NCI-H774 (cell line): Measurements from ENCODE around the gene PFKFB4.
"Not testable (repeated sequence)": the region's sequence is repeated elsewhere in the genome, so short reads cannot be mapped to it uniquely, and the experiment has no call there.

Experiments used
- DNase-seq: peaks from one replicate; lab custom pipeline; 2025; lab: John Stamatoyannopoulos, UW

The PFKFB4 gene

GRCh38 chr3:48530701-48531100 lies 25.9 kb downstream of the PFKFB4 start:
- DNase-seq = not testable (repeated sequence)

GRCh38 chr3:48528754-48529153 lies 27.8 kb downstream of the PFKFB4 start:
- DNase-seq = no peak

- DNase-seq = no peak
Observed at GRCh38 chr3:48528048-48528447, 28.6 kb downstream of the PFKFB4 start.

GRCh38 chr3:48524970-48525369 lies 31.6 kb downstream of the PFKFB4 start:
- DNase-seq = no peak

GRCh38 chr3:48521635-48522034 lies 35.0 kb downstream of the PFKFB4 start:
- no peak for DNase-seq

GRCh38 chr3:48519277-48519643 lies 37.3 kb downstream of the PFKFB4 start:
- DNase-seq = no peak

- no peak for DNase-seq
Observed at GRCh38 chr3:48518638-48519276, 37.8 kb downstream of the PFKFB4 start.

GRCh38 chr3:48518069-48518468 lies 38.5 kb downstream of the PFKFB4 start:
- no peak for DNase-seq

- no peak for DNase-seq
Observed at GRCh38 chr3:48516571-48516970, 40.0 kb downstream of the PFKFB4 start.

- DNase-seq = no peak
Observed at GRCh38 chr3:48514431-48515227, 42.0 kb downstream of the PFKFB4 start.

- no peak for DNase-seq
Observed at GRCh38 chr3:48511551-48511950, 45.1 kb downstream of the PFKFB4 start.

- no peak for DNase-seq
Observed at GRCh38 chr3:48507256-48508061, 49.1 kb downstream of the PFKFB4 start.

GRCh38 chr3:48505968-48506504 lies 50.6 kb downstream of the PFKFB4 start:
- no peak for DNase-seq

GRCh38 chr3:48505146-48505545 lies 51.5 kb downstream of the PFKFB4 start:
- no peak for DNase-seq

- no peak for DNase-seq
Observed at GRCh38 chr3:48504051-48504946, 52.3 kb downstream of the PFKFB4 start, which contains the start of gene SHISA5. TSS of gene SHISA5 (minus strand) at chr3:48504174. CDS start at chr3:48504094, 80 bp downstream.

GRCh38 chr3:48503401-48504050 lies 53.1 kb downstream of the PFKFB4 start:
- no peak for DNase-seq

- no peak for DNase-seq
Observed at GRCh38 chr3:48502728-48503168, 53.9 kb downstream of the PFKFB4 start.

GRCh38 chr3:48502121-48502520 lies 54.5 kb downstream of the PFKFB4 start:
- no peak for DNase-seq

GRCh38 chr3:48501196-48501595 lies 55.4 kb downstream of the PFKFB4 start:
- no peak for DNase-seq

GRCh38 chr3:48500656-48501055 lies 55.9 kb downstream of the PFKFB4 start:
- DNase-seq = no peak

- no peak for DNase-seq
Observed at GRCh38 chr3:48493203-48493501, 63.5 kb downstream of the PFKFB4 start.
